GM12801 (cell line): ENCODE results near the gene HDAC7.

Experiments used
- TF ChIP-seq, protein P1 (sequence below): IDR thresholded peaks from one replicate; pipeline ENCODE4 v1.5.1; 2011; ENCODE audit warnings: control low read depth; ENCODE audit not compliant: insufficient read length; ENCODE audit errors: extremely low read depth

The HDAC7 gene

DNA sequence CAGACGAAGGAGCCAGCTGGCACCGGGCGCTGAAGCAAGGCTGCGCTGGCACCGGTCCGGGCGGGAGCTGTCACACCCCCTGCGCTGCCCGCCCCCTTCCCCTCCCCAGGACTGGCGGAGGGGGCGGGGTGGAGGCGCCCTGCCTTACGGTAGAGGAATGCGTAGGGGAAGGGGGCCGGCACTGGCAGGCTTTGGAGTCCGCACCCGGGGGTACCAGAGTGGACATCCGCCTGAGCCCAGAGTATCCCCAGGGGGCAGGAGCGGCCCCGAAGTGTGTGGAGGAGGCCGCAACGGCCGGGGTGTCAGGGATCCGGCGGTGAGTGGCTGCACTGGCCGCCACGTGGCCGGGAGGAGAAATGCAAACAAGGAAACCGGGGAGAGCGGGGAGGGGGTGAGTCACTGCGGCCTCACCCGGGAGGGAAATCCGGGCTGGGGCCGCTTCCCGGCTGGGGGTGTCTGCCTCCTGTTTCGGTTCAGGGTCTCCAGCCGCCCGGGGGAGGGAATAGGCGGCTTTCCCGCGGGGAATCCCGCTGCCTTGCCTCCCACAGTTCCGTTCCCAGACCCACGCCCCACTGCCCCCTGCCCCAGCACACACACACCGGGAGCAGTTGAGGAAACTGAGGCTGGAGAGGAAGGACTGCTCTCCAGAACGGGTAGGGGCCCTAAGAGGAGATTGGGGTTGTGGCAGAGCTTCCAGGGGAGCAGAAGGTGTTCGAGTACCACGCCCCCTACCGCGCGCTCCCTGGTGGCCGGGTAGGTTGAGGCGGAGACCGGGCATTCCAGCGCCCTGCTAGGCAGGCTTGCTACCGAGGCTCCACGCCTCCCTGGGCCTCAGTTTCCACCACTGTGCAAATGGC lies 60.6 kb downstream of the HDAC7 start, which contains the start of gene RAPGEF3:
Gene RAPGEF3 (minus strand): TSS at position 47 of the 857 bp plus-strand sequence. CDS start 324 bp downstream, outside the sequence.
- TF ChIP-seq, protein P1, sequence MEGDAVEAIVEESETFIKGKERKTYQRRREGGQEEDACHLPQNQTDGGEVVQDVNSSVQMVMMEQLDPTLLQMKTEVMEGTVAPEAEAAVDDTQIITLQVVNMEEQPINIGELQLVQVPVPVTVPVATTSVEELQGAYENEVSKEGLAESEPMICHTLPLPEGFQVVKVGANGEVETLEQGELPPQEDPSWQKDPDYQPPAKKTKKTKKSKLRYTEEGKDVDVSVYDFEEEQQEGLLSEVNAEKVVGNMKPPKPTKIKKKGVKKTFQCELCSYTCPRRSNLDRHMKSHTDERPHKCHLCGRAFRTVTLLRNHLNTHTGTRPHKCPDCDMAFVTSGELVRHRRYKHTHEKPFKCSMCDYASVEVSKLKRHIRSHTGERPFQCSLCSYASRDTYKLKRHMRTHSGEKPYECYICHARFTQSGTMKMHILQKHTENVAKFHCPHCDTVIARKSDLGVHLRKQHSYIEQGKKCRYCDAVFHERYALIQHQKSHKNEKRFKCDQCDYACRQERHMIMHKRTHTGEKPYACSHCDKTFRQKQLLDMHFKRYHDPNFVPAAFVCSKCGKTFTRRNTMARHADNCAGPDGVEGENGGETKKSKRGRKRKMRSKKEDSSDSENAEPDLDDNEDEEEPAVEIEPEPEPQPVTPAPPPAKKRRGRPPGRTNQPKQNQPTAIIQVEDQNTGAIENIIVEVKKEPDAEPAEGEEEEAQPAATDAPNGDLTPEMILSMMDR, result no peak

DNA sequence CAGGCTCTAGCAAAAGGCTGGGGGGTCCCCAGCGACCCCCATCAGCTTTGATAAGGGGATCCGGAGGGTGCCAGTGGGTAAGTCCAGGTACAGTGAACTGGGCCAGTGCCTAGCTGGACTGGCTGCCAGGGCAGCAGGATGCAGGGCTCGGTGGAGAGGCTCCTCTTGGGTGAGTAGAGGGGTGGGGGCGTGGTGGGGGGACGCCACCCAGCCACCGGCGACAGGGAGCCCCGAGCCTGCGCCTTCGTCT lies 61.2 kb downstream of the HDAC7 start:
- TF ChIP-seq, protein P1, result no peak

DNA sequence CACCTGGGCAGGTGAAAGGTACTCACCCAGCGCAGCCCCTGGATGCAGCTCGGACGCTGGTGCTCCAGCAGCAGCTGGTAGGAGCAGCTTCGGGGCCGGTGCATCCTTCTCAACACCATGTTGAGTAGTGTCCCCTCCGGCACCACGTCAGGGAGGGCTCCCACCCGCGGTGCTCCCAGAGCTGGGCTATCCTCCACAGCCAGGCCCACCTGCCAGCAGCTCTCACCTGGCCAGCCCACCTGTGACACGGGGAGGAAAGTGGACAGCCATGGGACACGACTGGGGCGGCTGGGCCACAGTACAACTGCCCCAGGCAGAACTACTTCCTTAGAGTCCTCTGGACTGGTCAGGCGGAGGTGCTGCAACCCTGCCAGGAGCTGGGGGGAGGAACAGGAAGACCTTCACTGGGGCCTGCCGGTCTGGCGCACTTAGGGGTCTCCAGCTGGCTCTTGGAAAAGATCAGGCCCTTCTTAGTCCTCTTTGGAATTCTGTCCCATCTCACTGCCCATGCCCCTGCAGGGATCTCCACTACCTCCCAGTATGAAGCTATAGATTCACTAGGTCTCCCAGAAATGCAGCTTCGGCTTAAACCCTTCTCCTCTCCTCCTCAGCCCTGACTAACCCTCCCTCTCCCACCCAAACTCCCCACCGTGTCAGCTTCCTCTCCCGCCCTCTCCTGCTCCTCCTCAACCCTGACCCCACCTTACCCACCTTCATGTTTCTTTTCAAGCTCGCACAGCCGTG lies 61.7 kb downstream of the HDAC7 start:
- TF ChIP-seq, protein P1, result no peak

DNA sequence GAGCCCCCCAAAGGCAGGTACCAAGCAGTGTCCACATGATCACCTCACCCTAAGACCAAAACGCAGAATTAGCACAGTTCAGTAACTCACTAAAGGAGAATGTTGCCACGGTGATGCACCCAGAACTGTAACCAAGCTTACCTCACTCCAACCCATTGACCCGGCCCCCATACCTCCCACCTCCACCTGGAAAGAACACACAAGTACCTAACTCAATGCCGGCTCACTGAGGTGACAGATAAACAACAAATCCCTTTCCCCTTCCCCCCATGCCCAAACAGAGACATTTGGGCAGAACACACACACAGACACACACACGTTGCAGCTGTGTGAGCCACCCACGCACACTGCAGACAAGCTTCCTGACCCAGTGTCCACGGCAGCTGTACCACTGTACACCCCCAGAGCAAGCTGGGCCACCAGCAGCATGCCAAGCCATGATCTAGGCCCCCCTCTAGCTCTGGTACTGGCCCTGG lies 62.3 kb downstream of the HDAC7 start:
- TF ChIP-seq, protein P1, result no peak

DNA sequence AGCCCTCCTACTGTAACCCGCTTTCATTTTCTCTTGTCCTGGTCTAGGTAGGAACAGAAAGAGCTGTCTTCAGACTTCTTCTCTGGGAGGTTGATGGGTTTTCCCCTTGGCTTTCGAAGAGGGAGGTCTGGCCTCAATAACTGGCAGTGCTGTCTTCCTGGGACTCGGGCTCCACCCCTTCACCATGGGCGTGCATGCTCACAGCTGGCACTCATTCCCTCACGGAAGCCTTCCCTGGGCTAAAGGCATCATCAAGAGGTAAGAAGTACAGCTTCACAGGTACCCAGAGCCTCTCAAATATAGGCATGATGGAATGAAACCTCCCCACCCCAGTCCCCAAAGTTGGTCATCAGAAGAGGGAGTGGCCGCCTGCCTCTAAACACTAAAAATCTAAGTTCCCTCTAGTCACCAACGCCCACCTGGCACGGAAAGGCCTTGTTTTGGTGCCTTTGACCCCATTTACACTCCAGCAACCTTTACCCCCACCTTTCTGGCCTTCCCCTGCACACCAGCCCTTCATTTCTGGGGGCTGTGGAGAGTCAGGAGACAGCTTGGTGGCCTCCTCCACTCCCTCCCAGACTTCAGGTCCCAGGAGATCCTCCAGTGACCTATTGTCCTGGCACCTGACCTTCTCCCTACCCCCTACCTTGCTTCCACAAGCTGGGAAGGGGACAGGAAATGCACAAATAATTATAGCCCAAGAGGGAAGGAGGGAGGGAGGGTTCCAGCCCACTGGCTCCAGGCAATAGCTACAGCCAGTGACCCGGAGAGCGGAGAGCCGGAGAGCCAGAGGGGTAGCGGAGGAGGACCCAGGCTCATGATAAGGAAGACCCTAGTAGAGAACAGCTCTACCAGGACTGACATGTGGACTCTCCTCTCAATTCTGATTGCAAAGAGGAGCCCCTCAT lies 63.8 kb downstream of the HDAC7 start:
- TF ChIP-seq, protein P1, result no peak

DNA sequence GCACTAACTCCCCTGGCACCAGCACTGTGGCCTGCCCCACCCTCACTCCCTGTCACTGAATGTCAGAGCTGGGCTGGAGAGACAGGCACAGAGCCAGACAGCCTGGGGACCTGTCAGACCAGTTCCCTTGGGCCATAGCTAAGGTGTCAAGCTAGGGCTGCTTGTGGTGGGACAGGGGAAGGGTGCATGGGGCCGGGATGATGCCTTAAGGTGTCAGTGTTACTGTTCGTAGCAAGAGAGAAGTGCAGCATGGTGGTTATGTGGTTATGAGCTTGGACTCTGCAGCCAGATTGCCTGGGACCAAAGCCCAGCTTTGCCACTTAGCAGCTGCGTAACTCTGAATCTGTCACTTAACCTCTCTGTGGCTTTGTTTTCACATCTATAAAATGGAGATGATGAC lies 64.8 kb downstream of the HDAC7 start:
- TF ChIP-seq, protein P1, result no peak

DNA sequence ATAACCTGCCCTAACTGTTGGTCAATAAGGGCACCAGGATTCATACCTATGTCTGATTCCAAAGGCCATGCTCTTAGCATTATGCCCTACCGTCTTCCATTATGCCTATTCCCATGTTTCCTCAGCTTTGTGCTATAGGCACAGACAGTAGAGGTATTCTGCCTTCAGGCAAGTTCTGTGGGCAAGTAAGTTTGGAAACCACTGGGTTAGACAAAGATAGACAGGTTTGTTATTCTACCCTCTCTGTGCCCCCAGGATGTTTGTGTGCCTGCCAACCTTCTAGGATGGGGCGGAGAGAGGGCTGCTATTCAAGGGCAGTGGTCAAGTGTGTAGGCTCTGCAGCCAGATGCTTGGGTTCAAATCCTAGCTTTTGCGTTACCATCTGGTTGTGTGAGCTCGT lies 65.6 kb downstream of the HDAC7 start:
- TF ChIP-seq, protein P1, result no peak
